ENCODE results near the gene SCAND1.

The SCAND1 gene

GRCh38 chr20:35909796-35910195 lies 44.5 kb downstream of the SCAND1 start:
- no peak for TF ChIP-seq CTCF (IDR thresholded peaks at IDR 0.05)

- TF ChIP-seq CTCF (IDR thresholded peaks at IDR 0.05): no peak
Measured at GRCh38 chr20:35909176-35909575, 45.1 kb downstream of the SCAND1 start.

GRCh38 chr20:35908007-35908406 lies 46.3 kb downstream of the SCAND1 start:
- no peak for TF ChIP-seq CTCF (IDR thresholded peaks at IDR 0.05)

- no peak for TF ChIP-seq CTCF (IDR thresholded peaks at IDR 0.05)
Measured at GRCh38 chr20:35907017-35907701, 47.1 kb downstream of the SCAND1 start.

GRCh38 chr20:35904982-35905663 lies 49.2 kb downstream of the SCAND1 start:
- no peak for TF ChIP-seq CTCF (IDR thresholded peaks at IDR 0.05)

GRCh38 chr20:35903843-35904242 lies 50.5 kb downstream of the SCAND1 start:
- TF ChIP-seq CTCF (IDR thresholded peaks at IDR 0.05): no peak

All from LNCAP (cell line).